ENCODE data around the gene ZDHHC14. TPM values are rescaled to one million over a fixed set of nuclear protein-coding genes. Genes with fewer than 3 reads are reported as not detected.

ZDHHC14 gene
- total RNA-seq, 4 donors from 2014 or later: 7.1 to 11.4 (median 9.8) TPM

DNA sequence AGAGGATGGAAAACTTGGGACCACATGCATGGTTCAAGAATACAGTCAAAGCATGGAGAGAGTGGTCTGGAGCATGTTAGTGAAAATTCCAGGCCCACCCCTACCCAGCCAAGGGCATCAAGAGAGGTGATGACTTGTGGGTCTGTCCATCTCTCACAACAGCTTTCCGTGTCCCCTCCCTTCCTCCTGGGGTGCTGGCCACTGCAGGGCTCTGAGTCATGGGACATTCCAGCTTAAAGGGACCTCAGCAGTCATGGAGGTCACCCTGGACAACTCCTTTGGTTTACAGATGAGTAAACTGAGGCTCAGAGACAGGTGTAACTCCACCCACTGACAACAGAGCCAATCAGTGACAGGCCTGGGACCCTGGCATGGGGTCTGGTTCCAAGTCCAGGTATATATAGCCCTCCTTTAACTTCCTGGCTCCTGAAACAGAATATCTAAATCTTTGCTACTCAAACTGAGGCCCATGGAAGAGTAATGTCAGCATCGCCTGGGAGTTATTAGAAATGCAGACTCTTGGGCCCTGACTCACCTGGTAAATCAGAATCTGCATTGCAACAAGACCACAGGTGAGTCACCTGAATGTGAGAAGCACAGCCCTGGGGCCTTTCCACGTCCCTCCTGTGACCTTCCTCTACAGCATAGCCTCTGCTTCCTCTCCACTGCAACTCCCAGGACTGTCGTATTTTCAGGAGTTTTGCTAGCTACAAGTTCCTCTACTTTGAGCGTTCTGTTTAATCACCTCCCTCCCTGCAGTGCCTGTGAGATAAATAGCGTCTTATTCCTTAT is 170.2 kb downstream of the ZDHHC14 start:
- H3K27ac ChIP-seq (replicated peaks in 1 of 4): no peak overlapping the region
- no peaks in the 10 kb centered on the region for H3K27me3 ChIP-seq
- H3K9me3 ChIP-seq: no peaks in the 10 kb centered on the region
- intact Hi-C loops (cut with DNase I): no loop called here
- no peak overlapping the region for H3K4me3 ChIP-seq
- DNase-seq (ENCODE audit: extremely low spot score): no peak
- no peak for TF ChIP-seq EP300 (IDR thresholded peaks at IDR 0.05)
- no peak for TF ChIP-seq POLR2A (IDR thresholded peaks at IDR 0.05; ENCODE audit: low read depth)
- TF ChIP-seq, protein P1, sequence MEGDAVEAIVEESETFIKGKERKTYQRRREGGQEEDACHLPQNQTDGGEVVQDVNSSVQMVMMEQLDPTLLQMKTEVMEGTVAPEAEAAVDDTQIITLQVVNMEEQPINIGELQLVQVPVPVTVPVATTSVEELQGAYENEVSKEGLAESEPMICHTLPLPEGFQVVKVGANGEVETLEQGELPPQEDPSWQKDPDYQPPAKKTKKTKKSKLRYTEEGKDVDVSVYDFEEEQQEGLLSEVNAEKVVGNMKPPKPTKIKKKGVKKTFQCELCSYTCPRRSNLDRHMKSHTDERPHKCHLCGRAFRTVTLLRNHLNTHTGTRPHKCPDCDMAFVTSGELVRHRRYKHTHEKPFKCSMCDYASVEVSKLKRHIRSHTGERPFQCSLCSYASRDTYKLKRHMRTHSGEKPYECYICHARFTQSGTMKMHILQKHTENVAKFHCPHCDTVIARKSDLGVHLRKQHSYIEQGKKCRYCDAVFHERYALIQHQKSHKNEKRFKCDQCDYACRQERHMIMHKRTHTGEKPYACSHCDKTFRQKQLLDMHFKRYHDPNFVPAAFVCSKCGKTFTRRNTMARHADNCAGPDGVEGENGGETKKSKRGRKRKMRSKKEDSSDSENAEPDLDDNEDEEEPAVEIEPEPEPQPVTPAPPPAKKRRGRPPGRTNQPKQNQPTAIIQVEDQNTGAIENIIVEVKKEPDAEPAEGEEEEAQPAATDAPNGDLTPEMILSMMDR (IDR thresholded peaks at IDR 0.05): no peak
- TF ChIP-seq POLR2AphosphoS5 (IDR thresholded peaks at IDR 0.05): no peak
- no peaks in the 10 kb centered on the region for H3K36me3 ChIP-seq
- 84% methylated on average over 5 of the region's 6 CpGs for WGBS
- no peaks in the 10 kb centered on the region for H3K4me1 ChIP-seq

DNA sequence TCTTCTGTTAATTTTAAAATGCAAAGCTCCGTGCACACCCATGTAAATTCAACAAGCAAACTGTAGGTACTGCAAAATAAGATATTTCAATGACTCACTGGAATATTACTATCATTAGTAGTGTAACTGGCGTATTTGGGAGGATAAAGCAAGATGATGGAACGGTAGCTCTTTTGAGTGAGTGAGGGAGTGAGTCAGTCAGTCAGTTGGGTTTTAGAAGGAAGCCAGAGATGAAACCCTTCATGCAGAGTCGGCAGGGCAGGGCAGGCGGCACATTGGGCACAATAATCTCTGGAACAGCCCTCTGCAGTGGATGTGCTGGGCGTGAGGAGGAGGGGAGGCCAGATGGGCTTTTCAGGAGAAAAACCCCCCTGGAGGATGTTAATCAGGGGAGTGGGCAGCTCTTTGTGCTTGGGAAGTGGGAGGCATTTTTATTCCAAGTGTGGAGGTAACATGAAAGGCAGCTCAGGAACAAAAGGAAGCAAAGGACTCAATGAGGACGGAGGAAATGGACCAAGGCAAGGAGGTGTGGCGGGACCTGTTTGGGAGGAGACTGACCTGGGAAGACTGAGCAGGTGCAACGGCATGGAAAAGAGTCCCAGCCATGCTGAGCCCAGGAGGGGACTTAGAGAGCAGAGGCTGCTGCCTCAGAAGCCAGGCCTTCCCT is 171.2 kb downstream of the ZDHHC14 start:
- no peak overlapping the region for H3K4me3 ChIP-seq
- no peaks in the 10 kb centered on the region for H3K36me3 ChIP-seq
- no peaks in the 10 kb centered on the region for H3K27me3 ChIP-seq
- no peaks in the 10 kb centered on the region for H3K9me3 ChIP-seq
- H3K27ac ChIP-seq (replicated peaks in 1 of 4): no peak overlapping the region
- TF ChIP-seq, protein P1 (IDR thresholded peaks at IDR 0.05): no peak
- no peak for DNase-seq (ENCODE audit: extremely low spot score)
- H3K4me1 ChIP-seq: no peaks in the 10 kb centered on the region
- 87% methylated on average over 9 of the region's 9 CpGs for WGBS
- intact Hi-C loops (cut with DNase I): no loop called here

DNA sequence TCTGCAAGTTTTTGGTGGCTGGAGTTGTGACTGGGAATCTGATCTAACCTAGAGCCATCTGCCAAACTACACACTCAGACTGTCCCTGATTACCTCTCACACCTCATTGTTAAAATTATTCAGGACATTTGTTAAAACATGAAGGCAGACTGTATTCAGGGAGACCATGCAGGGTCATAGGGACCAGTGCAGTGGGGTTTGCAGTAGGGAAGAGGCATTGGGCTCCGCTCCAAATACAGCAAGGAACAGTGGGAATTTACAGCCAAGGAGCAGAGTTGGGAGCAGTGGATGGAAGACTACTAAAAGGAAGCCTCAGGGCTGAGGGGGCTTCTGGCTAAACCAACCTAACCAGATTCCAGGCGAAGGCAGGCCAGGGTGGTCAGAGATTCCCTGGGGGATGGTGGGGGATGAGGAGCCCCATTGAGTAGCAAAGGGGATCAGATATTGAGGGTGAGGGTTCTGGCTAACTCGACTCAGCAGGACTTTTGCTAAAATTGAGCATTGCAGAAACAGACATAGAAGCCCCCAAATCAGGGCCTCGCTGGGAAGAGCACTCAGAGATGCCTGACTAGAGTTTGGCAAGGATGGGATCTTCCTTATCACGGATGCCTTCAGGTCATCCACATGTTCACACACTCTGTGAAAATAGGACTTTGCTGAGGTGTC is 172.0 kb downstream of the ZDHHC14 start:
- no peaks in the 10 kb centered on the region for H3K36me3 ChIP-seq
- WGBS: 82% methylated on average over 5 of the region's 5 CpGs
- H3K27me3 ChIP-seq: no peaks in the 10 kb centered on the region
- TF ChIP-seq, protein P1 (IDR thresholded peaks at IDR 0.05): no peak
- TF ChIP-seq POLR2A (IDR thresholded peaks at IDR 0.05; ENCODE audit: low read depth) (no peak), POLR2AphosphoS5 (IDR thresholded peaks at IDR 0.05) (no peak), EP300 (IDR thresholded peaks at IDR 0.05) (no peak)
- no peak for DNase-seq (ENCODE audit: extremely low spot score)
- H3K4me1 ChIP-seq: no peaks in the 10 kb centered on the region
- H3K27ac ChIP-seq (replicated peaks in 1 of 4): no peak overlapping the region
- no peak overlapping the region for H3K4me3 ChIP-seq
- intact Hi-C loops (cut with DNase I): no loop called here
- no peaks in the 10 kb centered on the region for H3K9me3 ChIP-seq

DNA sequence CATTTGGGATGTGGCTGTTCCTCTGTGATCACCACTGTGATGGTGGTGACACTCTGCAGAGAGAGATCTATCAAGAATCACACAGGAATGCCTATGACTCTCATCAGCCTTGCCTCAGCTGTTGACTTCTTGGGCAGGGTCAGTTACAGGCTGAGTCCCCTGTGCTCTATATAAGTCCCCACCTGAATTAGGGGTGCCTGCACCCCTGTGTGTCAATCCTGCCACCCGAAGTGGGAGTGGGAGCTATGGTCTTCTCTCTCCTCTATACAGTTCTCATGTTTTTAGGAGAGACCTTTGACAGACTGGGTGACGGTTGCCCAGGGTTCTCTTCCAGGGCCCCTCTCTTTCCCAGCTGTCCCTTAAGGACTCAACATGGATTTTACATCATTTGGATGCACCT is 173.8 kb downstream of the ZDHHC14 start:
- Histone ChIP-seq H3K4me3 (no peak overlapping the region), H3K27ac (replicated peaks in 1 of 4) (no peak overlapping the region), H3K4me1 (no peaks in the 10 kb centered on the region), H3K27me3 (no peaks in the 10 kb centered on the region), H3K9me3 (no peaks in the 10 kb centered on the region), H3K36me3 (no peaks in the 10 kb centered on the region)
- WGBS: 89% methylated on average over 2 of the region's 2 CpGs
- TF ChIP-seq POLR2AphosphoS5 (IDR thresholded peaks at IDR 0.05): no peak
- DNase-seq (ENCODE audit: extremely low spot score): no peak
- intact Hi-C loops (cut with DNase I): no loop called here

DNA sequence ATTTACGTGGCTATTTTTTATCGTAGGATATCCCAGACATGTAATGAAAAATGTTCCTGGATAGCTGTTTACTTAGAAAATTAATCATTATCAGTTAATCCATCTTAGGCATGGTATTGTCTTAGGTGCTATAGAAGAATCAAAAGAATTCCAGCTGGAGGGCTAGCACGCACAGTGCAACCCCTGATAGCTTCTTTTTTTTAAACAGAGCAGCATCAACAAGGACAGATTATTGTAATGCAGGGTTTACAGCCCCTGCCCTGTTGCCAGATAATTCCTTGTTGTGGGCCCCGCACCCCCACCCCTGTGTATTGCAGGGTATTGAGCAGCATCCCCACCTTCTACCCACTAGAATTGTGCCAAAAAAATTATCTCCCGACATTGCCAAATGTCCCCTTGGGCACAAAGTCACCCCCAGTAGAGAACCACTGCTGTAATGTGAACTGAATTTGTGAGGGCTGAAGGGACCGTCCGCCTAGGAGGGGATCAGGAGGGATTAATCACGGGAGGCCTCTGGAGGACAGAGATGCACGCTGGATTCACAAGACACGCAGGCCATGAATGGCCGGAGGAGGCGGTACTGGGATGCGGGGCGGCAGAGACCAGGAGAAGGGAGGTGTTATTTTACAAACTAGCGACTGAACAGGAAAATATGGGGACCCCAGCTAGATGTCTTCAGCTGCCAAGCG is 174.6 kb downstream of the ZDHHC14 start:
- WGBS: 82% methylated on average over 16 of the region's 16 CpGs
- no peaks in the 10 kb centered on the region for H3K27me3 ChIP-seq
- H3K4me1 ChIP-seq: no peaks in the 10 kb centered on the region
- H3K36me3 ChIP-seq: no peaks in the 10 kb centered on the region
- no peak overlapping the region for H3K27ac ChIP-seq (replicated peaks in 1 of 4)
- no peak overlapping the region for H3K4me3 ChIP-seq
- intact Hi-C loops (cut with DNase I): no loop called here
- no peak for TF ChIP-seq POLR2A (IDR thresholded peaks at IDR 0.05; ENCODE audit: low read depth)
- TF ChIP-seq, protein P1 (IDR thresholded peaks at IDR 0.05): no peak
- TF ChIP-seq POLR2AphosphoS5 (IDR thresholded peaks at IDR 0.05): no peak
- TF ChIP-seq EP300 (IDR thresholded peaks at IDR 0.05): no peak
- DNase-seq (ENCODE audit: extremely low spot score): no peak
- no peaks in the 10 kb centered on the region for H3K9me3 ChIP-seq
